ENCODE measurements around the gene CDH4.

CDH4 gene

GRCh38 chr20:61583356-61583755, 331.3 kb downstream of the CDH4 start:
- Histone ChIP-seq H3K9ac (ENCODE audit: low read length) (no peak overlapping the region), H3K4me3 (ENCODE audit: insufficient read depth, low read length, poor library complexity, severe bottlenecking) (no peak overlapping the region), H3K27ac (ENCODE audit: low read depth, low read length) (no peak overlapping the region), H3K9me2 (replicated peaks; ENCODE audit: insufficient read depth, low read length) (no peaks in the 10 kb centered on the region), H2AFZ (ENCODE audit: low read depth, low read length, severe bottlenecking) (no peak overlapping the region), H3K4me2 (ENCODE audit: low read depth, low read length, poor library complexity, severe bottlenecking) (no peak overlapping the region), H3K27me3 (ENCODE audit: low read length) (no peaks in the 10 kb centered on the region), H4K20me1 (ENCODE audit: low read depth, low read length) (no peaks in the 10 kb centered on the region), H3F3A (ENCODE audit: insufficient read depth) (no peaks in the 10 kb centered on the region), H3K9me3 (ENCODE audit: insufficient read depth, low read length) (no peaks in the 10 kb centered on the region), H3K36me3 (ENCODE audit: low read length) (no peaks in the 10 kb centered on the region), H3K79me2 (ENCODE audit: insufficient read depth, low read length) (no peaks in the 10 kb centered on the region)
- TF ChIP-seq EZH2phosphoT487 (conservative IDR thresholded peaks at IDR 0.05; ENCODE audit: low read length) = no peak
- TF ChIP-seq CTCF (IDR thresholded peaks at IDR 0.05; ENCODE audit: insufficient read depth, low read length, poor library complexity, severe bottlenecking) = no peak

- H3K9me3 ChIP-seq (ENCODE audit: insufficient read depth, low read length) = no peaks in the 10 kb centered on the region
- H3K4me2 ChIP-seq (ENCODE audit: low read depth, low read length, poor library complexity, severe bottlenecking) = no peak overlapping the region
- no peaks in the 10 kb centered on the region for H3K36me3 ChIP-seq (ENCODE audit: low read length)
- H4K20me1 ChIP-seq (ENCODE audit: low read depth, low read length) = no peaks in the 10 kb centered on the region
- no peaks in the 10 kb centered on the region for H3F3A ChIP-seq (ENCODE audit: insufficient read depth)
- H3K9ac ChIP-seq (ENCODE audit: low read length) = no peak overlapping the region
- no peaks in the 10 kb centered on the region for H3K9me2 ChIP-seq (replicated peaks; ENCODE audit: insufficient read depth, low read length)
- H3K4me3 ChIP-seq (ENCODE audit: insufficient read depth, low read length, poor library complexity, severe bottlenecking) = no peak overlapping the region
- H3K27ac ChIP-seq (ENCODE audit: low read depth, low read length) = no peak overlapping the region
- TF ChIP-seq EZH2phosphoT487 (conservative IDR thresholded peaks at IDR 0.05; ENCODE audit: low read length) (no peak), CTCF (IDR thresholded peaks at IDR 0.05; ENCODE audit: insufficient read depth, low read length, poor library complexity, severe bottlenecking) (no peak)
- no peaks in the 10 kb centered on the region for H3K79me2 ChIP-seq (ENCODE audit: insufficient read depth, low read length)
- no peak overlapping the region for H2AFZ ChIP-seq (ENCODE audit: low read depth, low read length, severe bottlenecking)
- H3K27me3 ChIP-seq (ENCODE audit: low read length) = no peaks in the 10 kb centered on the region
Measured at GRCh38 chr20:61584851-61585250, 332.8 kb downstream of the CDH4 start.

GRCh38 chr20:61585764-61586163, 333.7 kb downstream of the CDH4 start:
- Histone ChIP-seq H3K9me2 (replicated peaks; ENCODE audit: insufficient read depth, low read length) (no peaks in the 10 kb centered on the region), H3K27ac (ENCODE audit: low read depth, low read length) (no peak overlapping the region), H3K79me2 (ENCODE audit: insufficient read depth, low read length) (no peaks in the 10 kb centered on the region), H3K9me3 (ENCODE audit: insufficient read depth, low read length) (no peaks in the 10 kb centered on the region), H3K27me3 (ENCODE audit: low read length) (no peaks in the 10 kb centered on the region), H3K4me2 (ENCODE audit: low read depth, low read length, poor library complexity, severe bottlenecking) (no peak overlapping the region), H4K20me1 (ENCODE audit: low read depth, low read length) (no peaks in the 10 kb centered on the region), H3F3A (ENCODE audit: insufficient read depth) (no peaks in the 10 kb centered on the region), H3K9ac (ENCODE audit: low read length) (no peak overlapping the region), H3K4me3 (ENCODE audit: insufficient read depth, low read length, poor library complexity, severe bottlenecking) (no peak overlapping the region), H2AFZ (ENCODE audit: low read depth, low read length, severe bottlenecking) (no peak overlapping the region), H3K36me3 (ENCODE audit: low read length) (no peaks in the 10 kb centered on the region)
- TF ChIP-seq CTCF (IDR thresholded peaks at IDR 0.05; ENCODE audit: insufficient read depth, low read length, poor library complexity, severe bottlenecking) (no peak), EZH2phosphoT487 (conservative IDR thresholded peaks at IDR 0.05; ENCODE audit: low read length) (no peak)
